CD4-positive, alpha-beta T cell (primary cell): ENCODE results near the gene ATG7. TPM values are rescaled to one million over a fixed set of nuclear protein-coding genes. Genes with fewer than 3 reads are reported as not detected.

Source experiments
- ATAC-seq: fragments of 200-7000 bp; cut with Tn5 transposase; one replicate; pipeline ENCODE4 v1.10.0; 2022; ENCODE audit warnings: mild to moderate bottlenecking; ENCODE audit not compliant: poor library complexity
- CTCF ChIA-PET: fragments of 350-600 bp; sonication (Branson Sonifier 250); formaldehyde crosslinking; loops from one replicate; lab custom pipeline; 2021; ENCODE audit warnings: antibody characterized with exemption, inconsistent platforms; lab: Charles Lee
- POLR2A ChIA-PET: fragments of 350-600 bp; sonication (Branson Sonifier 250); formaldehyde crosslinking; loops from one replicate; lab custom pipeline; 2021; ENCODE audit warnings: antibody characterized with exemption, inconsistent platforms; lab: Charles Lee
- DNase-seq, 14 experiments: peaks; one replicate each; pipeline ENCODE4 v3.0.0-alpha.2; 2013 to 2020; ENCODE audit warnings: mixed read lengths in 2 of 14
- H3K27ac ChIP-seq, 2 donors: one replicate each; pipeline versions ENCODE4 v1.5.1 to v1.7.0; 2013; ENCODE audit warnings: low read length in 2 of 2, low read depth in 1 of 2, mild to moderate bottlenecking in 1 of 2
- H3K27me3 ChIP-seq, 2 experiments: 1 replicate in 1 of 2; 2 replicates in 1 of 2; pipeline versions ENCODE4 v1.6.1 to v1.7.0; 2013; ENCODE audit warnings: low read length in 2 of 2, control low read depth in 1 of 2, mild to moderate bottlenecking in 1 of 2, moderate library complexity in 1 of 2; ENCODE audit not compliant: insufficient read depth in 2 of 2, control insufficient read depth in 1 of 2
- H3K36me3 ChIP-seq: one replicate; pipeline ENCODE4 v1.6.1; 2013; ENCODE audit warnings: low read length, control low read depth; ENCODE audit not compliant: insufficient read depth
- H3K4me1 ChIP-seq: one replicate; pipeline ENCODE4 v1.6.1; 2013; ENCODE audit warnings: low read length, control low read depth; ENCODE audit not compliant: insufficient read depth
- H3K4me3 ChIP-seq: one replicate; pipeline ENCODE4 v1.5.1; 2013; ENCODE audit warnings: mild to moderate bottlenecking, low read length, moderate library complexity
- H3K9me3 ChIP-seq, 2 experiments: 1 replicate in 1 of 2; 2 replicates in 1 of 2; pipeline versions ENCODE4 v1.6.1 to v1.7.0; 2013; ENCODE audit warnings: low read length in 2 of 2, mild to moderate bottlenecking in 2 of 2, control low read depth in 1 of 2, moderate library complexity in 1 of 2; ENCODE audit not compliant: control insufficient read depth in 1 of 2, insufficient read depth in 1 of 2
- H3K27ac Mint-ChIP-seq: one replicate; pipeline ENCODE4 v1.8.0; 2020; ENCODE audit warnings: mixed read lengths
- H3K27me3 Mint-ChIP-seq: one replicate; pipeline ENCODE4 v1.8.0; 2021; ENCODE audit warnings: mixed read lengths
- H3K36me3 Mint-ChIP-seq: one replicate; pipeline ENCODE4 v1.8.0; 2021; ENCODE audit warnings: low read depth, mixed read lengths
- H3K4me1 Mint-ChIP-seq: one replicate; pipeline ENCODE4 v1.8.0; 2021; ENCODE audit warnings: low read depth, mixed read lengths
- H3K4me3 Mint-ChIP-seq: one replicate; pipeline ENCODE4 v1.8.0; 2020; ENCODE audit warnings: mild to moderate bottlenecking, mixed read lengths
- H3K9me3 Mint-ChIP-seq: one replicate; pipeline ENCODE4 v1.8.0; 2020; ENCODE audit warnings: mixed read lengths
- CTCF ChIP-seq: fragments of 200-600 bp; IDR thresholded peaks from one replicate; pipeline ENCODE4 v1.8.0; 2022; ENCODE audit warnings: antibody characterized with exemption, mild to moderate bottlenecking
- intact Hi-C, 2 experiments: fragments of 100-400 bp; cut with DNase I in 1 of 2; cut with micrococcal nuclease in 1 of 2; formaldehyde crosslinking; loops; one replicate each; pipeline versions ENCODE4 v1.15.1 to v1.9.0; 2023 to 2025; cut with DNase I, micrococcal nuclease
- total RNA-seq, 174 experiments: library from RNA in 2 of 174; stranded (reverse) in 2 of 174; gene quantifications; one replicate each; pipeline ENCODE4 v1.2.3 and lab custom pipeline; 2021 to 2026

The ATG7 gene
- total RNA-seq, 2 experiments from 2014 or later, result 21.4 to 25.7 TPM

- Histone ChIP-seq H3K4me3 (no peak overlapping the region), H3K9me3 (no peaks in the 10 kb centered on the region), H3K36me3 (no peaks in the 10 kb centered on the region), H3K27ac (no peak overlapping the region), H3K4me1 (no peaks in the 10 kb centered on the region), H3K27me3 (no peaks in the 10 kb centered on the region)
- no peaks in the 10 kb centered on the region for H3K9me3 Mint-ChIP-seq
- no peaks in the 10 kb centered on the region for H3K4me1 Mint-ChIP-seq
- no peak overlapping the region for H3K4me3 Mint-ChIP-seq
- DNase-seq (no peak), ATAC-seq (no peak)
- H3K36me3 Mint-ChIP-seq, result no peaks in the 10 kb centered on the region
- intact Hi-C loops, result no loop called here
- POLR2A ChIA-PET, result no interaction called here
- CTCF ChIA-PET, result interaction anchor here (0.7 kb wide), 1 partner anchor 160 kb away, joined by 3 read pairs; no protein-coding TSS in a partner anchor
- no peaks in the 10 kb centered on the region for H3K27me3 Mint-ChIP-seq
- no peak overlapping the region for H3K27ac Mint-ChIP-seq
- TF ChIP-seq CTCF, result no peak
These were observed 267.0 kb downstream of the ATG7 start for GRCh38 chr3:11539218-11539617.

GRCh38 chr3:11539677-11540076, 267.5 kb downstream of the ATG7 start:
- Histone ChIP-seq H3K4me3 (no peak overlapping the region), H3K9me3 (no peaks in the 10 kb centered on the region), H3K4me1 (no peaks in the 10 kb centered on the region), H3K27me3 (no peaks in the 10 kb centered on the region), H3K36me3 (no peaks in the 10 kb centered on the region), H3K27ac (no peak overlapping the region)
- ATAC-seq, result no peak
- DNase-seq, result no peak
- no peaks in the 10 kb centered on the region for H3K4me1 Mint-ChIP-seq
- ChIA-PET POLR2A (no interaction called here), CTCF (no interaction called here)
- no peak for TF ChIP-seq CTCF
- no peaks in the 10 kb centered on the region for H3K27me3 Mint-ChIP-seq
- intact Hi-C loops, result no loop called here
- no peak overlapping the region for H3K27ac Mint-ChIP-seq
- H3K36me3 Mint-ChIP-seq, result no peaks in the 10 kb centered on the region
- H3K9me3 Mint-ChIP-seq, result no peaks in the 10 kb centered on the region
- no peak overlapping the region for H3K4me3 Mint-ChIP-seq

- no peak overlapping the region for H3K27ac Mint-ChIP-seq
- CTCF ChIA-PET, result no interaction called here
- no peak overlapping the region for H3K27ac ChIP-seq
These were observed 269.4 kb downstream of the ATG7 start for GRCh38 chr3:11541321-11542303.

More at GRCh38 chr3:11541321-11542303, 269.4 kb downstream of the ATG7 start:
- no peaks in the 10 kb centered on the region for H3K9me3 Mint-ChIP-seq
- Histone ChIP-seq H3K4me1 (no peaks in the 10 kb centered on the region), H3K4me3 (no peak overlapping the region), H3K36me3 (no peaks in the 10 kb centered on the region), H3K27me3 (no peaks in the 10 kb centered on the region), H3K9me3 (peaks cover 0 to 1% of the 10 kb centered on the region in 2 experiments)
- no peaks in the 10 kb centered on the region for H3K27me3 Mint-ChIP-seq
- ATAC-seq (no peak), DNase-seq (no peak)
- H3K4me3 Mint-ChIP-seq, result no peak overlapping the region
- TF ChIP-seq CTCF, result no peak
- POLR2A ChIA-PET, result no interaction called here
- no peaks in the 10 kb centered on the region for H3K4me1 Mint-ChIP-seq
- intact Hi-C loops, result no loop called here
- H3K36me3 Mint-ChIP-seq, result no peaks in the 10 kb centered on the region
